PC-3 (cell line): ENCODE data around the gene UVSSA. TPM values are rescaled to one million over a fixed set of nuclear protein-coding genes. Genes with fewer than 3 reads are reported as not detected.

Experiments
- ATAC-seq: fragments of 200-7000 bp; cut with Tn5 transposase; 2 replicates; pipeline ENCODE4 v1.9.1; 2020; ENCODE audit warnings: mild to moderate bottlenecking, moderate library complexity
- BruUV-seq: library from RNA; stranded (reverse); fragments of 400-500 nt; replicated peaks from 2 replicates; lab custom pipeline; 2021; lab: Mats Ljungman, UMichigan
- CTCF ChIA-PET: fragments of 300-600 bp; sonication (Branson Sonifier 250); formaldehyde crosslinking; loops from one replicate; lab custom pipeline; 2022; ENCODE audit warnings: antibody characterized with exemption; lab: Charles Lee
- POLR2A ChIA-PET: fragments of 300-600 bp; sonication (Branson Sonifier 250); formaldehyde crosslinking; loops from one replicate; lab custom pipeline; 2022; ENCODE audit warnings: antibody characterized with exemption; ENCODE audit not compliant: unreplicated experiment; lab: Charles Lee
- DNase-seq: peaks from one replicate; pipeline ENCODE4 v3.0.0-alpha.2; 2015
- H2AFZ ChIP-seq: fragments of 300-600 bp; sonication (generic); 2 replicates; pipeline ENCODE4 v1.6.0; 2016; ENCODE audit warnings: antibody characterized with exemption, low read length
- H3F3A ChIP-seq: fragments of 300-600 bp; sonication (generic); one replicate; pipeline ENCODE4 v1.6.0; 2017; ENCODE audit warnings: antibody characterized with exemption, low read length, control low read depth, mild to moderate bottlenecking; ENCODE audit not compliant: unreplicated experiment
- H3K27ac ChIP-seq: fragments of 300-600 bp; sonication (generic); 2 replicates; pipeline ENCODE4 v1.5.1; 2016; ENCODE audit warnings: mild to moderate bottlenecking, low read length
- H3K27me3 ChIP-seq: fragments of 300-600 bp; sonication (generic); 2 replicates; pipeline ENCODE4 v1.6.1; 2016; ENCODE audit warnings: low read length, mixed read lengths
- H3K36me3 ChIP-seq: fragments of 300-600 bp; sonication (generic); 2 replicates; pipeline ENCODE4 v1.6.1; 2016; ENCODE audit warnings: low read depth, mixed run types, low read length, mixed read lengths
- H3K4me1 ChIP-seq: fragments of 300-600 bp; sonication (generic); 2 replicates; pipeline ENCODE4 v1.5.1; 2016; ENCODE audit warnings: low read length; ENCODE audit not compliant: insufficient read depth
- H3K4me2 ChIP-seq: fragments of 300-600 bp; sonication (generic); 2 replicates; pipeline ENCODE4 v1.6.0; 2016; ENCODE audit warnings: low read length
- H3K4me3 ChIP-seq: fragments of 300-600 bp; sonication (generic); 2 replicates; pipeline ENCODE4 v1.5.1; 2016; ENCODE audit warnings: mild to moderate bottlenecking, low read length, mixed read lengths
- H3K79me2 ChIP-seq: fragments of 300-600 bp; sonication (generic); 2 replicates; pipeline ENCODE4 v1.6.1; 2017; ENCODE audit warnings: low read length, mixed read lengths
- H3K9ac ChIP-seq: fragments of 300-600 bp; sonication (generic); 2 replicates; pipeline ENCODE4 v1.6.0; 2016; ENCODE audit warnings: mild to moderate bottlenecking, low read length
- H3K9me2 ChIP-seq: fragments of 300-600 bp; sonication (generic); replicated peaks from 2 replicates; pipeline ENCODE4 v1.6.1; 2016; ENCODE audit warnings: mixed run types, low read length, mixed read lengths
- H3K9me3 ChIP-seq: fragments of 300-600 bp; sonication (generic); 2 replicates; pipeline ENCODE4 v1.6.1; 2016; ENCODE audit warnings: low read length, mixed read lengths
- H4K20me1 ChIP-seq: fragments of 300-600 bp; sonication (generic); 2 replicates; pipeline ENCODE4 v1.6.1; 2016; ENCODE audit warnings: low read length, mixed read lengths
- CTCF ChIP-seq: fragments of 300-600 bp; sonication (generic); conservative IDR thresholded peaks from 2 replicates; pipeline ENCODE4 v1.5.1; 2017; ENCODE audit warnings: antibody characterized with exemption, low read depth, mild to moderate bottlenecking, low read length
- EZH2 ChIP-seq: fragments of 300-600 bp; sonication (generic); IDR thresholded peaks from one replicate; pipeline ENCODE4 v1.6.1; 2017; ENCODE audit warnings: antibody characterized with exemption, mild to moderate bottlenecking, low read length; ENCODE audit not compliant: unreplicated experiment
- EZH2phosphoT487 ChIP-seq: fragments of 300-600 bp; sonication (generic); IDR thresholded peaks from 2 replicates; pipeline ENCODE4 v1.6.1; 2018; ENCODE audit warnings: mild to moderate bottlenecking, antibody characterized with exemption, low read length, borderline replicate concordance
- intact Hi-C: fragments of 100-400 bp; cut with micrococcal nuclease; formaldehyde crosslinking; loops from 2 replicates; pipeline ENCODE4 v1.9.0; 2023
- total RNA-seq: library from RNA; depleted of rRNA; stranded (reverse); fragments of >200 nt; gene quantifications from 2 replicates; pipeline ENCODE4 v1.2.3, GENCODE V29; 2014

Gene UVSSA
- total RNA-seq, 1 experiment from 2014 or later = 6.2 TPM

GRCh38 chr4:1401409-1402020, 54.5 kb downstream of the UVSSA start:
- no TSS peak for BruUV-seq
- no peaks in the 10 kb centered on the region for H3K79me2 ChIP-seq
- ATAC-seq = peak; percentile 20; the same call in 1 of the 2 replicates

GRCh38 chr4:1402021-1402515, 55.1 kb downstream of the UVSSA start:
- CTCF ChIA-PET = no interaction called here
- peaks cover 14% of the 10 kb centered on the region for H3K27me3 ChIP-seq

More at GRCh38 chr4:1401409-1402020, 54.5 kb downstream of the UVSSA start:
- no peak overlapping the region for H3K27ac ChIP-seq
- H3K9ac ChIP-seq = no peak overlapping the region
- H4K20me1 ChIP-seq = no peaks in the 10 kb centered on the region
- no peaks in the 10 kb centered on the region for H3K4me1 ChIP-seq
- H3K27me3 ChIP-seq = peaks cover 14% of the 10 kb centered on the region
- H3K4me3 ChIP-seq = no peak overlapping the region
- no peak overlapping the region for H2AFZ ChIP-seq
- no peak for TF ChIP-seq EZH2
- no peak for TF ChIP-seq EZH2phosphoT487
- TF ChIP-seq CTCF = no peak
- no peaks in the 10 kb centered on the region for H3F3A ChIP-seq
- DNase-seq = no peak
- H3K9me2 ChIP-seq = no peaks in the 10 kb centered on the region
- ChIA-PET CTCF (no interaction called here), POLR2A (no interaction called here)
- intact Hi-C loops = no loop called here
- H3K36me3 ChIP-seq = no peaks in the 10 kb centered on the region
- H3K9me3 ChIP-seq = no peaks in the 10 kb centered on the region
- no peak overlapping the region for H3K4me2 ChIP-seq

More at GRCh38 chr4:1402021-1402515, 55.1 kb downstream of the UVSSA start:
- Histone ChIP-seq H2AFZ (no peak overlapping the region), H4K20me1 (no peaks in the 10 kb centered on the region), H3K4me2 (no peak overlapping the region), H3K4me3 (no peak overlapping the region), H3K9ac (no peak overlapping the region), H3K36me3 (no peaks in the 10 kb centered on the region), H3F3A (no peaks in the 10 kb centered on the region), H3K9me3 (no peaks in the 10 kb centered on the region), H3K9me2 (no peaks in the 10 kb centered on the region), H3K79me2 (no peaks in the 10 kb centered on the region), H3K4me1 (no peaks in the 10 kb centered on the region), H3K27ac (no peak overlapping the region)
- ATAC-seq (no peak), DNase-seq (no peak)
- intact Hi-C loops = no loop called here
- no TSS peak for BruUV-seq
- TF ChIP-seq EZH2phosphoT487 (no peak), EZH2 (no peak), CTCF (no peak)
- POLR2A ChIA-PET = no interaction called here
